ENCODE results near the gene MRAP. TPM values are rescaled to one million over a fixed set of nuclear protein-coding genes. Genes with fewer than 3 reads are reported as not detected.
"Not testable (repeated sequence)": the region's sequence is repeated elsewhere in the genome, so short reads cannot be mapped to it uniquely, and the experiment has no call there.

Gene MRAP
- total and polyA plus RNA-seq, 10 of the 15 experiments (the other 5 are each of a cell fraction or from before 2014, with no cell fraction given) = 0.34 to 1.2 TPM; not detected in 8

GRCh38 chr21:32265321-32265720, 33.3 kb upstream of the MRAP start:
- in situ Hi-C loops (cut with MboI); H3K27me3 ChIP-seq (replicated peaks in 1 of 2; ENCODE audit: control insufficient read depth in 2 of 2, insufficient read depth in 2 of 2, low read length in 1 of 2); H3K4me2 ChIP-seq (ENCODE audit: control insufficient read depth, insufficient read depth); H3K27ac ChIP-seq (ENCODE audit: control insufficient read depth, insufficient read depth); ATAC-seq; SMC1A ChIA-PET (ENCODE audit: uncharacterized antibody, unreplicated experiment); POLR2A ChIA-PET; intact Hi-C loops (cut with micrococcal nuclease; ENCODE audit: unreplicated experiment); H3K9ac ChIP-seq (ENCODE audit: control insufficient read depth, insufficient read depth, low read length); H3K79me2 ChIP-seq (ENCODE audit: control insufficient read depth, insufficient read depth, low read length); H3K4me3 ChIP-seq; H4K20me1 ChIP-seq (ENCODE audit: control insufficient read depth, insufficient read depth); BruUV-seq (replicated peaks); H3K9me3 ChIP-seq (replicated peaks; ENCODE audit: control insufficient read depth, insufficient read depth, low read length); H3K36me3 ChIP-seq (ENCODE audit: control insufficient read depth in 2 of 2, insufficient read depth in 2 of 2, low read length in 1 of 2); DNase-seq (ENCODE audit: low read depth, low spot score); CTCF ChIA-PET; H3K4me1 ChIP-seq (ENCODE audit: control insufficient read depth, insufficient read depth, low read length); FAIRE-seq; H2AFZ ChIP-seq (ENCODE audit: control insufficient read depth, low read depth, low read length); RAD21 ChIA-PET (ENCODE audit: unreplicated experiment): not testable (repeated sequence)
- 88% methylated on average over 15 of the region's 23 CpGs for WGBS (ENCODE audit: insufficient coverage, insufficient replicate concordance, low lambda C conversion rate, missing lambda C conversion rate)

GRCh38 chr21:32270748-32271147, 27.9 kb upstream of the MRAP start:
- Histone ChIP-seq H3K79me2 (ENCODE audit: control insufficient read depth, insufficient read depth, low read length) (no peaks in the 10 kb centered on the region), H3K27ac (ENCODE audit: control insufficient read depth, insufficient read depth) (no peak overlapping the region), H3K4me1 (ENCODE audit: control insufficient read depth, insufficient read depth, low read length) (no peaks in the 10 kb centered on the region), H2AFZ (ENCODE audit: control insufficient read depth, low read depth, low read length) (no peak overlapping the region), H3K36me3 (ENCODE audit: control insufficient read depth in 2 of 2, insufficient read depth in 2 of 2, low read length in 1 of 2) (peaks cover 9 to 10% of the 10 kb centered on the region in 2 experiments), H4K20me1 (ENCODE audit: control insufficient read depth, insufficient read depth) (no peaks in the 10 kb centered on the region), H3K27me3 (replicated peaks in 1 of 2; ENCODE audit: control insufficient read depth in 2 of 2, insufficient read depth in 2 of 2, low read length in 1 of 2) (no peaks in the 10 kb centered on the region), H3K4me3 (no peak overlapping the region), H3K9ac (ENCODE audit: control insufficient read depth, insufficient read depth, low read length) (no peak overlapping the region), H3K4me2 (ENCODE audit: control insufficient read depth, insufficient read depth) (no peak overlapping the region), H3K9me3 (replicated peaks; ENCODE audit: control insufficient read depth, insufficient read depth, low read length) (no peaks in the 10 kb centered on the region)
- no peak for DNase-seq (ENCODE audit: low read depth, low spot score)
- ChIA-PET POLR2A (no interaction called here), CTCF (no interaction called here), RAD21 (ENCODE audit: unreplicated experiment) (no interaction called here), SMC1A (ENCODE audit: uncharacterized antibody, unreplicated experiment) (no interaction called here)
- intact Hi-C loops (cut with micrococcal nuclease; ENCODE audit: unreplicated experiment) = no loop called here
- no peak for ATAC-seq
- 98% methylated on average over 4 of the region's 4 CpGs for WGBS (ENCODE audit: insufficient coverage, insufficient replicate concordance, low lambda C conversion rate, missing lambda C conversion rate)
- FAIRE-seq = no peak
- in situ Hi-C loops (cut with MboI) = no loop called here
- no TSS peak for BruUV-seq (replicated peaks)
- TF ChIP-seq CBFB (IDR thresholded peaks at IDR 0.05; ENCODE audit: low read depth) = no peak
- no peak for TF ChIP-seq KDM1A (IDR thresholded peaks at IDR 0.05; ENCODE audit: borderline replicate concordance)
- TF ChIP-seq PRDM15 (CRISPR knock-in tag; IDR thresholded peaks at IDR 0.05) = no peak
- no peak for TF ChIP-seq SIX5 (IDR thresholded peaks at IDR 0.05; ENCODE audit: low read depth, low read length, severe bottlenecking)
- TF ChIP-seq RELB (IDR thresholded peaks at IDR 0.05; ENCODE audit: low read depth) = no peak
- no peak for TF ChIP-seq FOS (IDR thresholded peaks at IDR 0.05; ENCODE audit: borderline replicate concordance, extremely low read depth, insufficient read length)
- no peak for TF ChIP-seq ZNF384 (IDR thresholded peaks at IDR 0.05; ENCODE audit: borderline replicate concordance, low read depth, low read length)
- TF ChIP-seq ZBTB11 (CRISPR knock-in tag; IDR thresholded peaks at IDR 0.05) = no peak
- no peak for TF ChIP-seq STAT1 (conservative IDR thresholded peaks at IDR 0.05)
